HepG2 (cell line): ENCODE data around the gene PIH1D2. TPM values are rescaled to one million over a fixed set of nuclear protein-coding genes. Genes with fewer than 3 reads are reported as not detected.

Experiments used
- HHEX ChIP-seq: IDR thresholded peaks from 2 replicates; pipeline ENCODE4 v1.6.1; 2016; ENCODE audit warnings: control low read depth
- NCOA2 ChIP-seq: sonication (generic); formaldehyde crosslinking; IDR thresholded peaks from 2 replicates; pipeline ENCODE4 v1.8.0; 2022; ENCODE audit warnings: inconsistent platforms
- ZGPAT ChIP-seq: IDR thresholded peaks from 2 replicates; pipeline ENCODE4 v1.6.1; 2016; ENCODE audit warnings: mild to moderate bottlenecking
- ZIK1 ChIP-seq: sonication (generic); formaldehyde crosslinking; IDR thresholded peaks from 2 replicates; pipeline ENCODE4 v1.5.0; 2020; ENCODE audit warnings: mild to moderate bottlenecking, low read depth, missing genetic modification reagents, borderline replicate concordance
- ZNF232 ChIP-seq: sonication (generic); formaldehyde crosslinking; IDR thresholded peaks from 2 replicates; pipeline ENCODE4 v1.4.0; 2020; ENCODE audit warnings: missing genetic modification reagents, borderline replicate concordance
- polyA plus RNA-seq, 8 experiments: library from polyadenylated mRNA; depleted of rRNA in 3 of 8; stranded (reverse) in 7 of 8; unstranded in 1 of 8; fragments of >200 nt; fragmentation: Illumina TruSeq in 4 of 8; extraction: Trizol in 4 of 8; gene quantifications; 2 replicates each; pipeline versions ENCODE4 v1.2.1 to v1.2.3, GENCODE V29; 2011 to 2016; ENCODE audit warnings: low read depth in 4 of 8, missing spikeins in 1 of 8, mixed read lengths in 1 of 8; ENCODE audit not compliant: insufficient read depth in 1 of 8
- total RNA-seq, 5 experiments: library from RNA; depleted of rRNA; stranded (reverse); fragments of >200 nt; fragmentation: Illumina TruSeq; extraction: Trizol; gene quantifications; 2 replicates each; pipeline ENCODE4 v1.2.3, GENCODE V29; 2016; ENCODE audit warnings: low read depth in 1 of 5
- TF ChIP-seq, protein P1 (sequence below): sonication (generic); formaldehyde crosslinking; IDR thresholded peaks from 2 replicates; pipeline ENCODE4 v1.5.0; 2020; ENCODE audit warnings: missing genetic modification reagents
- TF ChIP-seq, protein P2 (sequence below): sonication (generic); formaldehyde crosslinking; IDR thresholded peaks from 2 replicates; pipeline ENCODE4 v1.5.0; 2020; ENCODE audit warnings: missing genetic modification reagents
- TF ChIP-seq, protein P3 (sequence below): IDR thresholded peaks from 2 replicates; pipeline ENCODE4 v1.6.1; 2016; ENCODE audit warnings: low read depth, control low read depth

PIH1D2 gene
- total and polyA plus RNA-seq, 2 of the 13 experiments (the other 11 are each of a cell fraction or from before 2014, with no cell fraction given): 0.49 to 2.7 TPM

GRCh38 chr11:112118176-112118575 is 44.4 kb upstream of the PIH1D2 start (continued):
- TF ChIP-seq, protein P1, sequence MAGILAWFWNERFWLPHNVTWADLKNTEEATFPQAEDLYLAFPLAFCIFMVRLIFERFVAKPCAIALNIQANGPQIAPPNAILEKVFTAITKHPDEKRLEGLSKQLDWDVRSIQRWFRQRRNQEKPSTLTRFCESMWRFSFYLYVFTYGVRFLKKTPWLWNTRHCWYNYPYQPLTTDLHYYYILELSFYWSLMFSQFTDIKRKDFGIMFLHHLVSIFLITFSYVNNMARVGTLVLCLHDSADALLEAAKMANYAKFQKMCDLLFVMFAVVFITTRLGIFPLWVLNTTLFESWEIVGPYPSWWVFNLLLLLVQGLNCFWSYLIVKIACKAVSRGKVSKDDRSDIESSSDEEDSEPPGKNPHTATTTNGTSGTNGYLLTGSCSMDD (CRISPR knock-in tag): no peak
- TF ChIP-seq, protein P2, sequence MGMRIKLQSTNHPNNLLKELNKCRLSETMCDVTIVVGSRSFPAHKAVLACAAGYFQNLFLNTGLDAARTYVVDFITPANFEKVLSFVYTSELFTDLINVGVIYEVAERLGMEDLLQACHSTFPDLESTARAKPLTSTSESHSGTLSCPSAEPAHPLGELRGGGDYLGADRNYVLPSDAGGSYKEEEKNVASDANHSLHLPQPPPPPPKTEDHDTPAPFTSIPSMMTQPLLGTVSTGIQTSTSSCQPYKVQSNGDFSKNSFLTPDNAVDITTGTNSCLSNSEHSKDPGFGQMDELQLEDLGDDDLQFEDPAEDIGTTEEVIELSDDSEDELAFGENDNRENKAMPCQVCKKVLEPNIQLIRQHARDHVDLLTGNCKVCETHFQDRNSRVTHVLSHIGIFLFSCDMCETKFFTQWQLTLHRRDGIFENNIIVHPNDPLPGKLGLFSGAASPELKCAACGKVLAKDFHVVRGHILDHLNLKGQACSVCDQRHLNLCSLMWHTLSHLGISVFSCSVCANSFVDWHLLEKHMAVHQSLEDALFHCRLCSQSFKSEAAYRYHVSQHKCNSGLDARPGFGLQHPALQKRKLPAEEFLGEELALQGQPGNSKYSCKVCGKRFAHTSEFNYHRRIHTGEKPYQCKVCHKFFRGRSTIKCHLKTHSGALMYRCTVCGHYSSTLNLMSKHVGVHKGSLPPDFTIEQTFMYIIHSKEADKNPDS: no peak
- TF ChIP-seq ZGPAT: no peak
- no peak for TF ChIP-seq ZIK1
- TF ChIP-seq, protein P3, sequence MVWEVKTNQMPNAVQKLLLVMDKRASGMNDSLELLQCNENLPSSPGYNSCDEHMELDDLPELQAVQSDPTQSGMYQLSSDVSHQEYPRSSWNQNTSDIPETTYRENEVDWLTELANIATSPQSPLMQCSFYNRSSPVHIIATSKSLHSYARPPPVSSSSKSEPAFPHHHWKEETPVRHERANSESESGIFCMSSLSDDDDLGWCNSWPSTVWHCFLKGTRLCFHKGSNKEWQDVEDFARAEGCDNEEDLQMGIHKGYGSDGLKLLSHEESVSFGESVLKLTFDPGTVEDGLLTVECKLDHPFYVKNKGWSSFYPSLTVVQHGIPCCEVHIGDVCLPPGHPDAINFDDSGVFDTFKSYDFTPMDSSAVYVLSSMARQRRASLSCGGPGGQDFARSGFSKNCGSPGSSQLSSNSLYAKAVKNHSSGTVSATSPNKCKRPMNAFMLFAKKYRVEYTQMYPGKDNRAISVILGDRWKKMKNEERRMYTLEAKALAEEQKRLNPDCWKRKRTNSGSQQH (CRISPR knock-in tag): no peak
- TF ChIP-seq HHEX (CRISPR knock-in tag): no peak
- TF ChIP-seq ZNF232 (CRISPR knock-in tag): no peak
- TF ChIP-seq NCOA2 (CRISPR knock-in tag): no peak
